ENCODE data around the gene DIS3L2. TPM values are rescaled to one million over a fixed set of nuclear protein-coding genes. Genes with fewer than 3 reads are reported as not detected.

The DIS3L2 gene
- polyA plus RNA-seq, 1 experiment, result 8.2 TPM

DNA sequence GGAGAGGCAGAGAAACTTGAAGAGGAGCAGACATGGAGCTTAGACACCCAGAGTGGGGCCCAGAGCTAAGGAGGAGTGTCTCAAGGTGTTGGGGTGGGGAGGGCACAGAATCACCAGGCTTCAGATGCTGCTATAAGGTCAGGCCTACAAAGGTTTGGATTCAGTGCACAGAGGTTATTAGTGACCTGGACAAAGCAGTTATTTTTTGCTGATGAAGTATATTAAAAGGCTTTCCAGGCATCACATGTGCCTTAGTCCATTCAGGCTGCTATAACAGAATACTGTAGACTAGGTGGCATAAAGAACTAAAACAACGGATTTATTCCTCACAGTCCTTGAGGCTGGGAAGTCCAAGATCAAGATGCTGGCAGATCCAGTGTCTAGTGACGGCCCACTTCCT is 271.4 kb downstream of the DIS3L2 start:
- DNase-seq (ENCODE audit: low read depth, low spot score), result no peak
- no peaks in the 10 kb centered on the region for H3K27me3 ChIP-seq (ENCODE audit: control insufficient read depth, insufficient read depth, low read length)
- no peak overlapping the region for H3K4me3 ChIP-seq (ENCODE audit: low read depth, low read length)
- H3K9me3 ChIP-seq (ENCODE audit: control insufficient read depth, insufficient read depth, low read length), result no peaks in the 10 kb centered on the region
- H3K27ac ChIP-seq (ENCODE audit: low read depth, low read length), result no peak overlapping the region
- TF ChIP-seq, protein P1, sequence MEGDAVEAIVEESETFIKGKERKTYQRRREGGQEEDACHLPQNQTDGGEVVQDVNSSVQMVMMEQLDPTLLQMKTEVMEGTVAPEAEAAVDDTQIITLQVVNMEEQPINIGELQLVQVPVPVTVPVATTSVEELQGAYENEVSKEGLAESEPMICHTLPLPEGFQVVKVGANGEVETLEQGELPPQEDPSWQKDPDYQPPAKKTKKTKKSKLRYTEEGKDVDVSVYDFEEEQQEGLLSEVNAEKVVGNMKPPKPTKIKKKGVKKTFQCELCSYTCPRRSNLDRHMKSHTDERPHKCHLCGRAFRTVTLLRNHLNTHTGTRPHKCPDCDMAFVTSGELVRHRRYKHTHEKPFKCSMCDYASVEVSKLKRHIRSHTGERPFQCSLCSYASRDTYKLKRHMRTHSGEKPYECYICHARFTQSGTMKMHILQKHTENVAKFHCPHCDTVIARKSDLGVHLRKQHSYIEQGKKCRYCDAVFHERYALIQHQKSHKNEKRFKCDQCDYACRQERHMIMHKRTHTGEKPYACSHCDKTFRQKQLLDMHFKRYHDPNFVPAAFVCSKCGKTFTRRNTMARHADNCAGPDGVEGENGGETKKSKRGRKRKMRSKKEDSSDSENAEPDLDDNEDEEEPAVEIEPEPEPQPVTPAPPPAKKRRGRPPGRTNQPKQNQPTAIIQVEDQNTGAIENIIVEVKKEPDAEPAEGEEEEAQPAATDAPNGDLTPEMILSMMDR (IDR thresholded peaks at IDR 0.05; ENCODE audit: low read depth, low read length), result no peak
- ChIA-PET POLR2A (no interaction called here), CTCF (no interaction called here)

DNA sequence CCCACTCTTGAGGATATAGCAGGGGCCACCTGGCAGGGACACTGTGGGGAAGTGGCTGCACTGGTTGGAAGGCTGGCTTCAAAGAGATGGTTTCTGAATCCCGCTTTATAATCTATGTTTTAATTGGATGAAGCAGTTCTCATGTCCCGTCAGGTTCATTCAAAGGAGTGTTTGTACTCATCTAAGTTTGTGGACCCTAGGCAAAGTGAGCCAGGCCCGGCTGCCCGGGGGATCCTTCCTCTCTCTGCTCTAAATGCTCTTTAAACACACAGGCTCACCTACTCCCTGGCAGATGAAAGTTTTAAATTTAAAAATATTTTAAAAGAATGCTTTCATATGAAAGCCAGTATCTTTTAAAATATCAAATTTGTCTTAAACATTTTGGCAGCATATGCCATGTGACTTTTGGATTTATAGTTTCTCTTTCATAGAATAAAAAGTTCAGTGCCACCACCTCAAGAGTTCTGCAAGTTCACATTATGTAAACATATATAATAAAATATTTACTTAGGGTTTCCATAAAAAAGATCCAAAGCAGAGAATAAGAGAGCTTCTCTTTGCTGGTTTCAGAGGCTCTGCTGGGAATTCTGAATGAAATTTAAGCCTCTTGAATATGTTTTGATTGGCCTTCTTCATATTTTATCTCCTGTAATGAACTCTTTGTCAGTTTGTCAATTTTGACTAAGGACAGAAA is 273.6 kb downstream of the DIS3L2 start:
- no peak for DNase-seq (ENCODE audit: low read depth, low spot score)
- TF ChIP-seq, protein P1 (IDR thresholded peaks at IDR 0.05; ENCODE audit: low read depth, low read length), result no peak
- H3K27me3 ChIP-seq (ENCODE audit: control insufficient read depth, insufficient read depth, low read length), result no peaks in the 10 kb centered on the region
- no peak overlapping the region for H3K4me3 ChIP-seq (ENCODE audit: low read depth, low read length)
- H3K9me3 ChIP-seq (ENCODE audit: control insufficient read depth, insufficient read depth, low read length), result no peaks in the 10 kb centered on the region
- no peak overlapping the region for H3K27ac ChIP-seq (ENCODE audit: low read depth, low read length)
- POLR2A ChIA-PET, result no interaction called here
- CTCF ChIA-PET, result interaction anchor here (1.0 kb wide), 1 partner anchor 383 kb away, joined by 3 read pairs; no protein-coding TSS in a partner anchor

DNA sequence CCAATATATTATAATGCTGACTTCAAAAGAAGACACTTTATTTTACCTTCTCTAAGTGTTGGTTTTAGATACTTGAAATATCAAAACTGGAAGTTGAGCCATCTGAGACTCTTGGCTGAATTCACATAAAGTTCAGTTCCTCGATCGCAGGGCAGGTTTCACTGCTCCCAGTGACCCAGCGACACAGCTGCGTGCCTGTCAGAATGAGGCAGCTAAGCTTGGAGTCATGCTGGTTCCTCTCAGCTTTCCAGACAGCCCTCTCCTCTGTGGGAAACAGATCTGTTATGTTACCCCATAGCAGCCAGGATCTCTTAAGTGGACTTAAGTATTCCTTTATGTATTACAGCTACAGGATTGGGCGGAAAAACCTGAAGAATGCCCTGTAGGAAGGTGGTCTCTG is 274.2 kb downstream of the DIS3L2 start:
- Histone ChIP-seq H3K27me3 (ENCODE audit: control insufficient read depth, insufficient read depth, low read length) (no peaks in the 10 kb centered on the region), H3K4me3 (ENCODE audit: low read depth, low read length) (no peak overlapping the region), H3K9me3 (ENCODE audit: control insufficient read depth, insufficient read depth, low read length) (no peaks in the 10 kb centered on the region), H3K27ac (ENCODE audit: low read depth, low read length) (no peak overlapping the region)
- TF ChIP-seq, protein P1 (IDR thresholded peaks at IDR 0.05; ENCODE audit: low read depth, low read length), result no peak
- no peak for DNase-seq (ENCODE audit: low read depth, low spot score)
- ChIA-PET CTCF (interaction anchor here (1.0 kb wide), 1 partner anchor 384 kb away, joined by 3 read pairs; no protein-coding TSS in a partner anchor), POLR2A (no interaction called here)

DNA sequence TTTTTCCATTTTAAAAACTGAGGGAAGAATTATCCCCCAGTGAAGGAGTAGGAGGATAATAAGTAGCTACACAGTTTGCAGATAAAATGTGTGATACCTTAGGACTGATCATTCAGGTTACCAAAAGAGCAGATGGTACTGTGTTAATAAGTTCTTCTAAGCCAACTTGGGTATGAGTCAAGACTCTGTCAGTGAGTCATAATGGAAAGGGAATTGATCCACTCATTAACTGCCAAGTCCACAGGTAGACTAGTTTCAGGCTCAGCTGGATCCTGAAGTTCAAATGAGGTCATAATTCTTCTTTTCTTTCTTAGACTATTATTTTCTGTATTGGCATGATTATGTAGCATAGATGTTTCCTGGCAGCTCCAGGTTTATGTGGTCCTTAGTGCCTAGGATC is 274.7 kb downstream of the DIS3L2 start:
- Histone ChIP-seq H3K27ac (ENCODE audit: low read depth, low read length) (no peak overlapping the region), H3K4me3 (ENCODE audit: low read depth, low read length) (no peak overlapping the region), H3K27me3 (ENCODE audit: control insufficient read depth, insufficient read depth, low read length) (no peaks in the 10 kb centered on the region), H3K9me3 (ENCODE audit: control insufficient read depth, insufficient read depth, low read length) (no peaks in the 10 kb centered on the region; the same call in 1 of the 2 replicates)
- ChIA-PET CTCF (no interaction called here), POLR2A (no interaction called here)
- DNase-seq (ENCODE audit: low read depth, low spot score), result no peak
- TF ChIP-seq, protein P1 (IDR thresholded peaks at IDR 0.05; ENCODE audit: low read depth, low read length), result no peak

DNA sequence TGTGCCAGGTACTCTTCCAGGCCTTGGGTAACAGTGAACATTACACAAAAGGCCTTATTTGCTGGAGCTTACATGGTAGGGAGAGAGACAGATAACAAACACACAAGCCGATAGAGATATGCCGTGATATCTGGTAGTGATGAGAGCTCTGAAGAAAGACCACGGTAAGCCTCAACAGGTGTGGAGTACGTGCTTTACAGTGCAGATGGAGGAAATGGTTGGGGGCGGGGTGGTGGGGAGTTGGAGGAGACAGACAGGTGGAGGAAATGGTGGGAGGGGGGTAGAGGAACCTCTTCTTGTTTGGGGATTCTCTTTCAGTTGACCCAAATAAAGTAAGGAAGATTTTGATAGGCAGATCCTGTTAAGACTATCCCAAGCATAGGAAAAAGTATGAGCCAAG is 276.0 kb downstream of the DIS3L2 start:
- CTCF ChIA-PET, result interaction anchor here (0.6 to 1.4 kb wide), 2 partner anchors 14 to 161 kb away, joined by 3 to 5 read pairs; no protein-coding TSS in a partner anchor
- no peaks in the 10 kb centered on the region for H3K27me3 ChIP-seq (ENCODE audit: control insufficient read depth, insufficient read depth, low read length)
- TF ChIP-seq, protein P1 (IDR thresholded peaks at IDR 0.05; ENCODE audit: low read depth, low read length), result no peak

More for the DNA sequence above, 276.0 kb downstream of the DIS3L2 start:
- Histone ChIP-seq H3K27ac (ENCODE audit: low read depth, low read length) (no peak overlapping the region), H3K4me3 (ENCODE audit: low read depth, low read length) (no peak overlapping the region), H3K9me3 (ENCODE audit: control insufficient read depth, insufficient read depth, low read length) (no peaks in the 10 kb centered on the region; the same call in 1 of the 2 replicates)
- no peak for DNase-seq (ENCODE audit: low read depth, low spot score)
- POLR2A ChIA-PET, result no interaction called here

All from AG04450 (cell line).